ENCODE results near the gene GAA.

GRCh38 chr17:80071116-80071841 is 30.1 kb upstream of the GAA start:
- TF ChIP-seq, protein P1, sequence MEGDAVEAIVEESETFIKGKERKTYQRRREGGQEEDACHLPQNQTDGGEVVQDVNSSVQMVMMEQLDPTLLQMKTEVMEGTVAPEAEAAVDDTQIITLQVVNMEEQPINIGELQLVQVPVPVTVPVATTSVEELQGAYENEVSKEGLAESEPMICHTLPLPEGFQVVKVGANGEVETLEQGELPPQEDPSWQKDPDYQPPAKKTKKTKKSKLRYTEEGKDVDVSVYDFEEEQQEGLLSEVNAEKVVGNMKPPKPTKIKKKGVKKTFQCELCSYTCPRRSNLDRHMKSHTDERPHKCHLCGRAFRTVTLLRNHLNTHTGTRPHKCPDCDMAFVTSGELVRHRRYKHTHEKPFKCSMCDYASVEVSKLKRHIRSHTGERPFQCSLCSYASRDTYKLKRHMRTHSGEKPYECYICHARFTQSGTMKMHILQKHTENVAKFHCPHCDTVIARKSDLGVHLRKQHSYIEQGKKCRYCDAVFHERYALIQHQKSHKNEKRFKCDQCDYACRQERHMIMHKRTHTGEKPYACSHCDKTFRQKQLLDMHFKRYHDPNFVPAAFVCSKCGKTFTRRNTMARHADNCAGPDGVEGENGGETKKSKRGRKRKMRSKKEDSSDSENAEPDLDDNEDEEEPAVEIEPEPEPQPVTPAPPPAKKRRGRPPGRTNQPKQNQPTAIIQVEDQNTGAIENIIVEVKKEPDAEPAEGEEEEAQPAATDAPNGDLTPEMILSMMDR (IDR thresholded peaks at IDR 0.05) = no peak
- TF ChIP-seq EP300 (IDR thresholded peaks at IDR 0.05) (no peak), POLR2A (IDR thresholded peaks at IDR 0.05) (no peak), POLR2AphosphoS5 (IDR thresholded peaks at IDR 0.05) (peak; percentile 72)

Measured in gastroesophageal sphincter (tissue), 3 donors.